Activated naive CD8-positive, alpha-beta T cell (primary cell): ENCODE results near the gene NFKBIZ.

ENCODE experiments used
- H3K27ac Mint-ChIP-seq: one replicate; pipeline ENCODE4 v1.8.0; 2021; ENCODE audit warnings: mixed read lengths
- H3K27me3 Mint-ChIP-seq: one replicate; pipeline ENCODE4 v1.8.0; 2021; ENCODE audit warnings: mixed read lengths
- H3K36me3 Mint-ChIP-seq: one replicate; pipeline ENCODE4 v1.8.0; 2021; ENCODE audit warnings: mixed read lengths
- H3K4me1 Mint-ChIP-seq: one replicate; pipeline ENCODE4 v1.8.0; 2021; ENCODE audit warnings: low read depth, mixed read lengths
- H3K4me3 Mint-ChIP-seq: one replicate; pipeline ENCODE4 v1.8.0; 2021; ENCODE audit warnings: mild to moderate bottlenecking, mixed read lengths
- H3K9me3 Mint-ChIP-seq: one replicate; pipeline ENCODE4 v1.8.0; 2021; ENCODE audit warnings: low read depth, mixed read lengths

NFKBIZ gene

GRCh38 chr3:101848754-101849713, at the start of gene NFKBIZ:
NFKBIZ (plus strand) TSS chr3:101849514; CDS start chr3:101849629, 115 bp downstream.
- Mint-ChIP-seq H3K4me3 (peak within 1 kb of the TSS; percentile 97), H3K27me3 (no peaks in the 10 kb centered on the region), H3K9me3 (no peaks in the 10 kb centered on the region), H3K4me1 (peaks cover 43% of the 10 kb centered on the region), H3K36me3 (peaks cover 25% of the 10 kb centered on the region), H3K27ac (peak within 1 kb of the TSS; percentile 98)

GRCh38 chr3:101801174-101801573, 48.1 kb upstream of the NFKBIZ start:
- peaks cover 14% of the 10 kb centered on the region for H3K36me3 Mint-ChIP-seq
- H3K27ac Mint-ChIP-seq: peak overlapping the region; percentile 59
- no peak overlapping the region for H3K4me3 Mint-ChIP-seq
- H3K4me1 Mint-ChIP-seq: peaks cover 45% of the 10 kb centered on the region
- H3K9me3 Mint-ChIP-seq: no peaks in the 10 kb centered on the region
- no peaks in the 10 kb centered on the region for H3K27me3 Mint-ChIP-seq

GRCh38 chr3:101802179-101802578, 47.1 kb upstream of the NFKBIZ start:
- Mint-ChIP-seq H3K4me3 (no peak overlapping the region), H3K36me3 (peaks cover 9% of the 10 kb centered on the region), H3K9me3 (no peaks in the 10 kb centered on the region), H3K27ac (peak overlapping the region; percentile 59), H3K4me1 (peaks cover 35% of the 10 kb centered on the region), H3K27me3 (no peaks in the 10 kb centered on the region)

GRCh38 chr3:101803173-101803782, 46.0 kb upstream of the NFKBIZ start:
- H3K27me3 Mint-ChIP-seq: no peaks in the 10 kb centered on the region
- peaks cover 32% of the 10 kb centered on the region for H3K4me1 Mint-ChIP-seq
- H3K4me3 Mint-ChIP-seq: peak overlapping the region; percentile 18
- peak overlapping the region; percentile 61 for H3K27ac Mint-ChIP-seq
- no peaks in the 10 kb centered on the region for H3K9me3 Mint-ChIP-seq
- H3K36me3 Mint-ChIP-seq: peaks cover 6% of the 10 kb centered on the region

- Mint-ChIP-seq H3K27ac (peak overlapping the region; percentile 64), H3K36me3 (peaks cover 6% of the 10 kb centered on the region), H3K27me3 (no peaks in the 10 kb centered on the region), H3K9me3 (no peaks in the 10 kb centered on the region), H3K4me3 (no peak overlapping the region), H3K4me1 (peaks cover 35% of the 10 kb centered on the region)
These were observed 45.4 kb upstream of the NFKBIZ start for GRCh38 chr3:101803939-101804338.

- H3K36me3 Mint-ChIP-seq: peaks cover 4% of the 10 kb centered on the region
- H3K27ac Mint-ChIP-seq: no peak overlapping the region
- H3K4me3 Mint-ChIP-seq: no peak overlapping the region
- peaks cover 34% of the 10 kb centered on the region for H3K4me1 Mint-ChIP-seq
- no peaks in the 10 kb centered on the region for H3K9me3 Mint-ChIP-seq
- H3K27me3 Mint-ChIP-seq: no peaks in the 10 kb centered on the region
These were observed 42.8 kb upstream of the NFKBIZ start for GRCh38 chr3:101806491-101806890.

- no peaks in the 10 kb centered on the region for H3K27me3 Mint-ChIP-seq
- H3K4me1 Mint-ChIP-seq: peaks cover 35% of the 10 kb centered on the region
- H3K36me3 Mint-ChIP-seq: peaks cover 4% of the 10 kb centered on the region
- no peak overlapping the region for H3K4me3 Mint-ChIP-seq
- H3K27ac Mint-ChIP-seq: no peak overlapping the region
- H3K9me3 Mint-ChIP-seq: no peaks in the 10 kb centered on the region
These were observed 41.4 kb upstream of the NFKBIZ start for GRCh38 chr3:101807888-101808287.

- peak overlapping the region; percentile 36 for H3K27ac Mint-ChIP-seq
- H3K4me1 Mint-ChIP-seq: peaks cover 34% of the 10 kb centered on the region
- peak overlapping the region; percentile 23 for H3K4me3 Mint-ChIP-seq
- no peaks in the 10 kb centered on the region for H3K27me3 Mint-ChIP-seq
- no peaks in the 10 kb centered on the region for H3K36me3 Mint-ChIP-seq
- no peaks in the 10 kb centered on the region for H3K9me3 Mint-ChIP-seq
These were observed 39.9 kb upstream of the NFKBIZ start for GRCh38 chr3:101809178-101810021.

- no peak overlapping the region for H3K4me3 Mint-ChIP-seq
- H3K27ac Mint-ChIP-seq: peak overlapping the region; percentile 30
- no peaks in the 10 kb centered on the region for H3K27me3 Mint-ChIP-seq
- H3K9me3 Mint-ChIP-seq: no peaks in the 10 kb centered on the region
- no peaks in the 10 kb centered on the region for H3K36me3 Mint-ChIP-seq
- peaks cover 40% of the 10 kb centered on the region for H3K4me1 Mint-ChIP-seq
These were observed 39.3 kb upstream of the NFKBIZ start for GRCh38 chr3:101810022-101810418.

GRCh38 chr3:101811875-101812274, 37.4 kb upstream of the NFKBIZ start:
- no peak overlapping the region for H3K27ac Mint-ChIP-seq
- H3K4me3 Mint-ChIP-seq: no peak overlapping the region
- peaks cover 51% of the 10 kb centered on the region for H3K4me1 Mint-ChIP-seq
- H3K27me3 Mint-ChIP-seq: no peaks in the 10 kb centered on the region
- no peaks in the 10 kb centered on the region for H3K9me3 Mint-ChIP-seq
- no peaks in the 10 kb centered on the region for H3K36me3 Mint-ChIP-seq

- H3K27me3 Mint-ChIP-seq: no peaks in the 10 kb centered on the region
- no peaks in the 10 kb centered on the region for H3K9me3 Mint-ChIP-seq
- peaks cover 53% of the 10 kb centered on the region for H3K4me1 Mint-ChIP-seq
- no peak overlapping the region for H3K4me3 Mint-ChIP-seq
- no peak overlapping the region for H3K27ac Mint-ChIP-seq
- peaks cover 4% of the 10 kb centered on the region for H3K36me3 Mint-ChIP-seq
These were observed 36.4 kb upstream of the NFKBIZ start for GRCh38 chr3:101812895-101813294.

- Mint-ChIP-seq H3K9me3 (no peaks in the 10 kb centered on the region), H3K27me3 (no peaks in the 10 kb centered on the region), H3K27ac (no peak overlapping the region), H3K36me3 (peaks cover 4% of the 10 kb centered on the region), H3K4me3 (no peak overlapping the region), H3K4me1 (peaks cover 54% of the 10 kb centered on the region)
These were observed 35.4 kb upstream of the NFKBIZ start for GRCh38 chr3:101813817-101814440.

GRCh38 chr3:101814835-101815234, 34.5 kb upstream of the NFKBIZ start:
- Mint-ChIP-seq H3K4me3 (no peak overlapping the region), H3K27ac (peak overlapping the region; percentile 59), H3K27me3 (no peaks in the 10 kb centered on the region), H3K9me3 (no peaks in the 10 kb centered on the region), H3K36me3 (peaks cover 7% of the 10 kb centered on the region), H3K4me1 (peaks cover 51% of the 10 kb centered on the region)
